ENCODE measurements around the gene KCTD12.
"Not testable (repeated sequence)": the region's sequence is repeated elsewhere in the genome, so short reads cannot be mapped to it uniquely, and the experiment has no call there.

KCTD12 gene

GRCh38 chr13:76904507-76904906 lies 18.3 kb upstream of the KCTD12 start:
- no peak overlapping the region for H3K4me3 ChIP-seq (ENCODE audit: low read depth, low read length)
- DNase-seq (ENCODE audit: low read depth, low spot score) = no peak
- in situ Hi-C loops (cut with HindIII; ENCODE audit: low sequenced_read_pairs) = no loop called here
- no peak for TF ChIP-seq CTCF (IDR thresholded peaks at IDR 0.05; ENCODE audit: low read depth, low read length)

DNA sequence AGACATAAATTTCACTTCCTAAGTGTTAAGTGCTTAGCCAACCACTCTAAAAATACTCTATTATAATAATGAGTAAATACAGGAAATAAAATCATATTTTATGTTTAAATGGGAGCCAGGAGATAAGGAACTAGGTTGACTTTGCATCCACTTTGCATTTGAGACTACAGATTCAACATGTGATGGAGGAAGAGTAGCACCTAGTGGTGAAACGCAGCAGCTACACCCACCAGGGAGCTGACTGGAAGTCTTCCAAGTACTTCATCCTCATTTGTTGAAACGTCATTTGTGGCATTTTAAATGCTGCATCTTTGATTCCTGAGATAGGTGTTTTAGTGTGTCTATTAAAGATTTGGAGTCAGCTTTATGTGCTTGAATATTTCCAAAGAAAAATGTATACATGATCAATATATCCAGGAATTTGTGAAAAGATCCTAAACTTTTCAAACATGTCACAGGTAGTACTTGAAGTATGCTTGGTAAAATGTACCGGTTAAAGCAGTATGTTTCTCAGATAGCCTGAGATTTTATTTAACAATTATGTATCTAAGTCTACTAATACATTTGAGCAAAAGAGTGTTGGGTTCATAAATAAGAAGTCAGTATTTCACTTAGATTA lies 17.4 kb upstream of the KCTD12 start:
- peak; percentile 77 for DNase-seq (ENCODE audit: low read depth, low spot score)
- in situ Hi-C loops (cut with HindIII; ENCODE audit: low sequenced_read_pairs) = no loop called here
- TF ChIP-seq CTCF (IDR thresholded peaks at IDR 0.05; ENCODE audit: low read depth, low read length) = peak; percentile 98
- no peak overlapping the region for H3K4me3 ChIP-seq (ENCODE audit: low read depth, low read length)

DNA sequence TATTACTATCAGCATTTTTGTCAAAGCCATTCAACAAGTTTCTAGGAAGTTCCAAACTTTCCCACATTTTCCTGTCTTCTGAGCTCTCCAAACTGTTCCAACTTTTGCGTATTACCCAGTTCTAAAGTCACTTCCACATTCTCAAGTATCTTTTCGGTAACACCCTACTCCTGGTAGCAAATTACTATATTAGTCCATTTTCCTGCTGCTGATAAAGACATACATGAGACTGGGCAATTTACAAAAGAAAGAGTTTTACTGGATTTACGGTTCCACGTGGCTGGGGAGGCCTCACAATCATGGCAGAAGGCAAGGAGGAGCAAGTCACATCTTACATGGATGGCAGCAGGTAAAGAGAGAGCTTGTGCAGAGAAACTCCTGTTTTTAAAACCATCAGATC lies 12.9 kb upstream of the KCTD12 start:
- H3K4me3 ChIP-seq (ENCODE audit: low read depth, low read length) = not testable (repeated sequence)

GRCh38 chr13:76897171-76897570 lies 11.0 kb upstream of the KCTD12 start:
- H3K4me3 ChIP-seq (ENCODE audit: low read depth, low read length); DNase-seq (ENCODE audit: low read depth, low spot score); in situ Hi-C loops (cut with HindIII; ENCODE audit: low sequenced_read_pairs): not testable (repeated sequence)

More for the DNA sequence above, 12.9 kb upstream of the KCTD12 start:
- DNase-seq (ENCODE audit: low read depth, low spot score); in situ Hi-C loops (cut with HindIII; ENCODE audit: low sequenced_read_pairs): not testable (repeated sequence)

DNA sequence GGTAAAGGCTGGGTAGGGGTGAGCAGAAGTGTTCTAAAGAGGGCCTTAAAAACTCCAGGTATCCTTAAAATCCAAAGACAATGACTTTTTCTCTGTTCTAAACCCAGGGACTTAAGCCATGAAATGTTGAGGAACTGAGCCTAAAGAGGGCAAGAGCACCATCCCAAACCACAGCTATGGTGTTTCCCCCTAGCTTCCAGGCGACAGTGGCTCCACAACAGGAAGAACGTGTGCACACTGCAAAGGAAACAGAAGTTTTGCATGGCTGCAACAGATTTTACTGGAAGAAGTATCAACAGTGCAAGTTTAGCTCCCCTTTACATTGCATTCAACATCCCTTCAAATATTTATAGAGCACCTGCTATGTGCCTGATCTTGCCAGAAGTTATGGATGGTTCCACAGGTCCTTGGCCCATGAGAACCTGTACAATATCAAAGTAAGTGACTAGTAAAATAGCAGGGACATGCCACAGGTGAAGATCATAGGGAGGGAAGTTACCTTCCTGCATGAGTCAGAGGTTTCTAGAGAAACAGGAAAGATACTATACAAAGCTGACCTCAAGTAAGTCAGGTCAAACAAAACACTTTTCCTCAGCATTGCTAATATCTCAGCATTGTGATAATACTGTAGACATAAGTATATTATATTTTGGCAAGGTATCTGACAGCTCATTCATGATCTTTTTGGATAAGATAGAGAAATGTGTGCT lies 8.4 kb upstream of the KCTD12 start:
- no peak for DNase-seq (ENCODE audit: low read depth, low spot score)
- in situ Hi-C loops (cut with HindIII; ENCODE audit: low sequenced_read_pairs) = no loop called here
- no peak for TF ChIP-seq CTCF (IDR thresholded peaks at IDR 0.05; ENCODE audit: low read depth, low read length)
- H3K4me3 ChIP-seq (ENCODE audit: low read depth, low read length) = no peak overlapping the region

DNA sequence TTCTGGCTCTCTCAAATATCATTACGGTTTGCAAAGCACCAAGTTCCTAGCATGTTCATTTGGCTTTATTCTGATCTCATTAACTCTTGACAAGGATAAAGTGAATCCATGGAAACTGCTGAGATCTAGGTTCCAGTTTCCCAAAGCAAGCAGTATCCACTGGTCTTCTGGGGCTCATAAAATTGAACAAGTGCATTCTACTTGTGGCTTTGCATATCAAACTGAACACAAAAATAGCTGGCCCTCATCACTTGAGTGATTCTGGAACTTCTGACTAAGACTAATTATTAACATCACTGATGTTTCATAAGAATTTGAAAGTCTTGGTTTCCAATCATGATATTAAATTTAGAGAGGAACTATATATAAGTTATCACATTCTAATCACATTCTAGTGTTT lies 6.3 kb upstream of the KCTD12 start:
- H3K4me3 ChIP-seq (ENCODE audit: low read depth, low read length) = no peak overlapping the region
- in situ Hi-C loops (cut with HindIII; ENCODE audit: low sequenced_read_pairs) = no loop called here
- TF ChIP-seq CTCF (IDR thresholded peaks at IDR 0.05; ENCODE audit: low read depth, low read length) = no peak
- DNase-seq (ENCODE audit: low read depth, low spot score) = no peak

DNA sequence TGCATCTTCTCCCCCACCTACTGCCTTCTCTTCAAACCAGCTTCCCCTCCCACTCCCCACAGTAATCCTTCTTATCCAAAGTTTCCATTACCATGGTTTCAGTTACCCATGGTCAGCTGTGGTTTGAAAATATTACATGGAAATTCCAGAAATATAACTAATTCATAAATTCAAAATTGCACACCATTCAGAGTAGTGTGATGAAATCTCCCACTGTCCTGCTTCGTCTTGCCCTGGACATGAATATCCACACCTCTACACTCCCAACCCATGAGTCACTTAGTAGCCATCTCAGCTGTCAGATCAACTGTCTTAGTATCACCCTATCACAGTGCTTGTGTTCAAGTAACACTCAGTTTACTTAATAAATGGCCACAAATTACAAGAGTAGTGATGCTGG lies 3.8 kb upstream of the KCTD12 start:
- TF ChIP-seq CTCF (IDR thresholded peaks at IDR 0.05; ENCODE audit: low read depth, low read length) = no peak
- H3K4me3 ChIP-seq (ENCODE audit: low read depth, low read length) = no peak overlapping the region
- in situ Hi-C loops (cut with HindIII; ENCODE audit: low sequenced_read_pairs) = no loop called here
- peak; percentile 9 for DNase-seq (ENCODE audit: low read depth, low spot score)
